Glomerular visceral epithelial cell (primary cell): Measurements from ENCODE around the gene UGGT1.

ENCODE experiments used
- DNase-seq: peaks from one replicate; pipeline ENCODE4 v3.0.0-alpha.2; 2016; ENCODE audit errors: extremely low spot score

The UGGT1 gene, protein sequence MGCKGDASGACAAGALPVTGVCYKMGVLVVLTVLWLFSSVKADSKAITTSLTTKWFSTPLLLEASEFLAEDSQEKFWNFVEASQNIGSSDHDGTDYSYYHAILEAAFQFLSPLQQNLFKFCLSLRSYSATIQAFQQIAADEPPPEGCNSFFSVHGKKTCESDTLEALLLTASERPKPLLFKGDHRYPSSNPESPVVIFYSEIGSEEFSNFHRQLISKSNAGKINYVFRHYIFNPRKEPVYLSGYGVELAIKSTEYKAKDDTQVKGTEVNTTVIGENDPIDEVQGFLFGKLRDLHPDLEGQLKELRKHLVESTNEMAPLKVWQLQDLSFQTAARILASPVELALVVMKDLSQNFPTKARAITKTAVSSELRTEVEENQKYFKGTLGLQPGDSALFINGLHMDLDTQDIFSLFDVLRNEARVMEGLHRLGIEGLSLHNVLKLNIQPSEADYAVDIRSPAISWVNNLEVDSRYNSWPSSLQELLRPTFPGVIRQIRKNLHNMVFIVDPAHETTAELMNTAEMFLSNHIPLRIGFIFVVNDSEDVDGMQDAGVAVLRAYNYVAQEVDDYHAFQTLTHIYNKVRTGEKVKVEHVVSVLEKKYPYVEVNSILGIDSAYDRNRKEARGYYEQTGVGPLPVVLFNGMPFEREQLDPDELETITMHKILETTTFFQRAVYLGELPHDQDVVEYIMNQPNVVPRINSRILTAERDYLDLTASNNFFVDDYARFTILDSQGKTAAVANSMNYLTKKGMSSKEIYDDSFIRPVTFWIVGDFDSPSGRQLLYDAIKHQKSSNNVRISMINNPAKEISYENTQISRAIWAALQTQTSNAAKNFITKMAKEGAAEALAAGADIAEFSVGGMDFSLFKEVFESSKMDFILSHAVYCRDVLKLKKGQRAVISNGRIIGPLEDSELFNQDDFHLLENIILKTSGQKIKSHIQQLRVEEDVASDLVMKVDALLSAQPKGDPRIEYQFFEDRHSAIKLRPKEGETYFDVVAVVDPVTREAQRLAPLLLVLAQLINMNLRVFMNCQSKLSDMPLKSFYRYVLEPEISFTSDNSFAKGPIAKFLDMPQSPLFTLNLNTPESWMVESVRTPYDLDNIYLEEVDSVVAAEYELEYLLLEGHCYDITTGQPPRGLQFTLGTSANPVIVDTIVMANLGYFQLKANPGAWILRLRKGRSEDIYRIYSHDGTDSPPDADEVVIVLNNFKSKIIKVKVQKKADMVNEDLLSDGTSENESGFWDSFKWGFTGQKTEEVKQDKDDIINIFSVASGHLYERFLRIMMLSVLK (N-terminal part only)

DNA sequence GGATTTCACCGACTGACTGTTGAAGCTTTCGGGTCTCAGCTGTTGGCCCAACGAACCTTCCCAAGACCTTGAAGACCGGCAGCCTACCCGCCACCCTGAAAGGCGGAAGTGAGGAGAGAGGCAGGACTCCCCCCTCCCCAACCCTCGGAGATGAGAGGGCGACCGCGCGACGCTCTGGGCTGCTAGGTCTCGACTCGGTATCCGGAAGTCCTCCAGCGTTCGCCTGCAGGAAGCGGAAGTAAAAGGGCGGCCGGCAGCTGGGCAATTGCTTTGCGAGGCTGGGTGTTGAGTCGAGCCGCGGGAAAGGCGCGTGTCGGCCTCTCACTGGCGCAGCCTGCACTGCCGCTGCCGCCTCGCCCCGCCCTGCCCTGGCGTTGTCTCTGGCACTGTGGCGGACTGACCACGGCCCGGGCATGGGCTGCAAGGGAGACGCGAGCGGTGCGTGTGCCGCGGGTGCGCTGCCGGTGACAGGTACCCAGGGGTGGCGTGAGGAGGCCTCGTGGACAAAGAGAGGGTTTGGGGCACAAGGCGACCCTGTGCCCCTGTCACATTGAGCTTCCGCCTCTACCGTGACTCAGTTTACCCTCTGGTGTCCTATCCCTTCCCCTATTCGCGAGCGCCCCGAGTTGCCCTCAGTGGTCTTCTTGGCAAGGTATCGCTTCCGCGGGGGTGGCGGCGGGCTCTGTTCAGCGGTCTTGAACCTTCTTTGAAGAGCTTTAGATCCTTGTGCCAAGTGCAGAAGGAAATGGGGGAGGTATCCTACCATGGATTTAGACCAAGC is at the start of gene UGGT1:
Gene UGGT1 (plus strand): TSS at position 256 of the 781 bp plus-strand sequence. CDS start 158 bp downstream, at position 414.
- DNase-seq: peak; percentile 99

DNA sequence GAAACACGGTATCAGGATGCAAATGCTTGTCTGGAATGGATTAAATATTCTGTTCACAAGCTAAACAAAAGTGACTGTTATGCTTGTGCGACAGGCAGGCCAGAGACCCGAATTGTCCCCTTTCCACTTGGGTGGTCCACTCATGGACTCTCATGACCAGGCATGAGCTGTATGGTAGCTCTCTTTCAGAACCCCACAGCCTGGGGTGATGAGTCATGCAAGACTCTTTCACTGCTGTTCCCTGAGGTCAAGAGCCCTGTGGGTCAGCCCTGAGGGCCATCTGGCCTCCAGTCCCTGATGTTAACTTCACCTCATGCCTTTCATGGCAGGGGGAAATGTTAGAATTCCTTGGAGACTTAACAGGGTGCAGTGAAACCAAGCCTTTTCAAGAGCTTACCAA is 49.4 kb upstream of the UGGT1 start:
- DNase-seq: no peak

DNA sequence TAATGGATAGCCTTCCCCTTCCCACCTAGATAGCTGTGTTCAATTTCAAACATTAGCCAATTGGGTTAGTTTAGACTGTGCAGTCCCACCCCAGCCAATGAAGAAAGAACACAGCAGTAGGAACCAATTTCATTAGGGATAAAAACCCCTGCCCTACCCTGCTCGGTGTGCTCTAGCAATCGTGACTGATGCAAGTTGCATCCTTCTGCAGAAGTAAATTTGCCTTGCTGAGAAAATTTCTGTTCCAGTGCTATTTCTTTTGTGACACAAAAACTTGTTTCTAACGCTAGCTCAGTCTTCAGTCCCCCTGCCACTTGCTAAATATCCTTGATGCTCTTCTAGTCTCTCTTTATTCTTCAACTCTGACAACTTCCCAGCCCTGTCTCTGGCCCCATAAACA is 48.0 kb upstream of the UGGT1 start:
- no peak for DNase-seq

DNA sequence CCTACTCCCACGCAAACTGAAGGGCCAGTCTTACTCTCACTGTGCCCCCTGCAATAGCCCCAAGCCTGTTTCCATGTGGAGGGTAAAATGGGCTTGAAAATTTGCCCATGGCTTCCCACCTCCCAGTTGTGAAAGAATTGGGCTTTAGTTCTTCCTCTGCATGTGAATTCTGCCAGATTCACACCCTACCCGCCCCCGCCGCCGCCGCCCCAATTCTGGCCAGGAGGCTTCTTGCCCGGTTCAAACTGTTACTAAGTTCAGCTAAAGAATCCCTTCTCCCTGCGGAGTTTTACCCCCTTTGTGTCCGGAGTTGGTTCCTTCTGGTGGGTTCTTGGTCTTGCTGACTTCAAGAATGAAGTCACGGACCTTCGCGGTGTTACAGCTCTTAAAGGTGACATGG is 37.7 kb upstream of the UGGT1 start:
- DNase-seq: no peak

DNA sequence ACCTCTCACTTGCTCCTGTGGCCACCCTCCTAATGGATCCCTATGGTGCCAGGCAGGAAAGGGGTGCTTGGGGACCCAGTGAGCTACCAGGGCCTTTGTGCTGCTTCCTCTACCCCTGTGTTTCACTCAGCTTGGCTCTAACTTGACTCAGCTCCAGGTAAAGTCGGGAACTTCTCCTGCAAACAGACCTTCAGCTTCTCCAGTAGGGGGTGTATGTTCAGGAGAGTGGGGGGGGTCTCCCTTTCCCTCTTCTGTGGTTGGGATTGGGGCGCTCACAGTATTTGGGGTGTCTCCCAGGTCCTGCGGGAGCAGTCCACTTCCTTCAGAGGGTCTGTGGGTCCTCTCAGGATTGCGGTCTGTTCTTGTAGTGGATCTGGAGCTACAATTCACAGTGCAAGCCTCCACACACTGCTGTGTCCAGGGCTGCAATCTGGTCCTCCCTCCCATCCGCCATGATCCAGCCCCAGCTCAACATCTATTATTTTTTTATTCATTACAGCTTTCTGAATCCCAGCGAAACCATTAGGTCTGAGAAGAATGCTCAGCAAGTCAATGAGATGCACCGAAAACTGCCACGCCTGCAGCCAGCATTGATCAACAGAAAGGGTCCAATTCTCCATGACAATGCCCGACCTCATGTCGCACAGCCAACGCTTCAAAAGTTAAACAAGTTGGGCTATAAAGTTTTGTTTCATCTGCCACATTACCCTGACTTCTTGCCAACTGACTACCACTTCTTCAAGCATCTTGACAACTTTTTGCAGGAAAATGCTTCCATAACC is 36.7 kb upstream of the UGGT1 start:
- DNase-seq: no peak

DNA sequence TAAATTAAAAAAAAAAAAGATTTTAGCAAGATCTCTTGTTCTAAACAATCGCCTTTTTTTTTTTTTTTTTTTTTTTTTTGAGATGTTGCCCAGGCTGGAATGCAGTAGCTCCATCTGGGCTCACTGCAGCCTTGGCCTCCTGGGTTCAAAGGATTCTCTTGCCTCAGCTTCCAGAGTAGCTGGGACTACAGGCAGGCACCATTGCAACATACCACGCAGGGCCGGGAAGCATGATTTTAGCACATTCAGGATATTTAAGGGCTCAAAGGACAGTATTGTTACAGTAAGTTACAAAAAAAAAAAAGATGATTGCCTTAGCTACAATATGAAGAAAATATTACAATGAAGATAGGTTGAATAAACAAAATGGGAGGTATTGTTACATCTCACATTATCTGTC is 33.7 kb upstream of the UGGT1 start:
- no peak for DNase-seq

DNA sequence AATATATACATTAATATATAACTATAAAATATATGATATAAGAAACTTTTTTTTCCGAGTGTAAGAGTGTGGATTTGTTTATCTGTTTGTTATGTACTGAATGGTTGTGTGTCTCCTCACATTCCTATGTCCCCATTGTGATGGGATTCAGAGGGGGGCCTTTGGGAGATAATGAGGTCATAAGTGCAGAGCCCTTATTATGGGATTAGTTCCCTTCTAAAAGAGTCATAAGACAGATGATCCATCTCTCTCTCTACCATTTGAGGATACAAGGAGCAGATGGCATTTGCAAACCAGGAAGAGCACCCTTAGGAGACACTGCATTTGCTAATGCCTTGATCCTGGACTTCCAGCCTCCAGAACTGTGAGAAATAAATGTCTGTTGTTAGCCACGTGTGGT is 32.9 kb upstream of the UGGT1 start:
- no peak for DNase-seq

DNA sequence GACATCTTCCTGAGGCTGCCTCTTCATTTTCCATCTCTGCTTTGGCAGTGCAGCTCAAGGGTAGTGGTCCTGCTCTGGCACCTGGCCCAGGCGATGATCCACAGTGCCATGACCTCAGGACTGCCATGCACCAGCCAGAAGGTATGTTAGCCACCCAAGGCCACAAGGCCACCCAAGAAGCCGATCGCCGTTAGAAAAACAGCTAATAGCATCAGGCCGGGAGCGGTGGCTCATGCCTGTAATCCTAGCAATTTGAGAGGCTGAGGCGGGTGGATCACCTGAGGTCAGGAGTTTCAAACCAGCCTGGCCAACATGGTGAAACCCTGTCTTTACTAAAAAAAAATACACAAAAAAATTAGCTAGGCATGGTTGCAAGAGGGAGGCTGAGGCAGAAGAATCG is 28.4 kb upstream of the UGGT1 start:
- no peak for DNase-seq

DNA sequence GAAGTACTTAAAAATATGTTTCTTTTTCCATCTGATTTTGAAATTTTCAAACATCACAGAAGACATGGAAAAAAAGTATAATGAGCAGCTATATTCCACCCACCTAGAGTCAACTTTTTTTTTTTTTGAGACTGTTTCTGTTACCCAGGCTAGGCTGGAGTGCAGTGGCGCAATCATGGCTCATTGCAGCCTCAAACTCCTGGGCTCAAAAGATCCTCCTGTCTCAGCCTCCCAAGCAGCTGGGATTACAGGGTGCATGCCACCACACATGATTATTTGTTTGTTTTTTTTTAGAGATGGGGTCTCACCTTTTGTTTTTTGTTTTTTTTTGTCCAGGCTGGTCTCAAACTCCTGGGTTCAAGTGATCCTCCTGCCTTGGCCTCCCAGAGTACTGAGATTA is 26.6 kb upstream of the UGGT1 start:
- no peak for DNase-seq

DNA sequence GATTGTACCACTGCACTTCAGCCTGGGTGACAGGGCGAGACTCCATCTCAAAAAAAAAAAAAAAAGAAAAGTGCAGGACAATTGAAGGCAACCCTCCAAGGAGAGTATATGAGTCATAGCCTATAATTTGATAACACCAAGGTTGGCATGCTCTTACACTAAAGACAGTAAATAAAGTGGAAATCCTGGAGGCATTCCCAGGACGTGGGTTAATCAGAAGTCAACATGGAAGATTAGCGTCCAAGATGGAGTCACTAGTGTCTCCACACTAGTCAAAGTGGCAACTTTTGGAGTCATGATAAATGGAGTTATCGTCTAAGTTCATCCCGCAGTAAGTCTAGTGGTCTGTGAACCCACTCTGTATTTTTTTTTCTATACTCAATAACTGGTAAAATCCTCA is 21.2 kb upstream of the UGGT1 start:
- no peak for DNase-seq

DNA sequence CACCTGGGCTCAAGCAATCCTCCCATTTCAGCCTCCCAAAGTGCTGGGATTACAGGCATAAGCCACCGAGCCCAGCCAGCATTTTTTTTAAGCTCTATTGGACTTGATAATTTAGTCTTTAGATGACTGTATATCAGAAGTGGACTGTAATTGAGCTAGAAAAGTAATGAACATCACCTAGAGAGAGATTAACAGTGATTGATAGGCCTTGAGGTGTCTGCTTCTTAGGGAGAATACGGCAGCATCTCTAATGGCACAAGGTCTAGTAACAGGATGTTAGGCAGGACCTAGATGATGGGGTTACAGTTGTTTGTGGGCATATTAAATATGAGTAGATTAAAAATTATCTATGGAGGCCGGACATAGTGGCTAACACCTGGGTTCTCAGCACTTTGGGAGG is 17.7 kb upstream of the UGGT1 start:
- DNase-seq: no peak

DNA sequence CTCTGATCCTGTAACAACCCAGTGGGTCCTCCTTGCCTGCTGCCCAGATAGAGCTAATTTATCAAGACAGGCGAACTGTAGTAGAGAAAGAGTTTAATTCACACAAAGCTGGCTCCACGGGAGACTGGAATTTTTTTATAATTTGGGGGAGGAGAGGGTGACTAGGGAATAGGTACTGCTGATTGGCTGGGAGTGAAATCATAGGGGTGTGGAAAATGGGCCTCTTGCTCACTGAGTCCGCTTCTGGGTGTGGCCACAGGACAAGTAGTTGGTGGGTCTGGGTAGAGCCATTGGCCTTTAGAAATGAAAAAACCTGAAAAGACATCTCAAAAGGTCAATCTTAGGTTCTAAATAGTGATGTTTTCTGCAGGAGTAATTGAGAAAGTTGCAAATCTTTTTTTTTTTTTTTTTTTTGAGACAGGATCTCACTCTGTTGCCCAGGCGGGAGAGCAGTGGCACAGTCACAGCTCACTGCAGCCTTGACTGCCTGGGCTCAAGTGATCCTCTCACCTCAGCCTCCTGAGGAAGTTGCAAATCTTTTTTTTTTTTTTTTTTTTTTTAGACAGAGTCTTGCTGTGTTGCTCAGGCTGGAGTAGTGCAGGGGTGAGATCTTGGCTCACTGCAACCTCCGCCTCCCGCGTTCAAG is 14.4 kb upstream of the UGGT1 start:
- no peak for DNase-seq

DNA sequence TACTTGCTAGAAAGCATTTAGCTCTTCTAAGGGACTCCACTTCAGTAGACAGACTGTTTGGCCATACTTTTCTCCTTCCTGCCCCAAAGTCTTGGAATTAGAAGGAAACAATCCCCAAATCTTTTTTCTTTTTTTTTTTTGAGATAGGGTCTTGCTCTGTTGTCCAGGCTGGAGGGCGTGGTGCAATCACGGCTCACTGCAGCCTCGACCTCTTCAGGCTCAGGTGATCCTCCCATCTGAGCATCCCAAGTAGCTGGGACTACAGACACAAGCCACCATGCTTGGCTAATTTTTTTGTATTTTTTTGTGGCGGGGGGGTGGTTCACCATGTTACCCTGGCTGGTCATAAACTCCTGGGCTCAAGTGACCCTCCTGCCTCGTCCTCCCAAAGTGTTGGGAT is 6.2 kb upstream of the UGGT1 start:
- DNase-seq: no peak

DNA sequence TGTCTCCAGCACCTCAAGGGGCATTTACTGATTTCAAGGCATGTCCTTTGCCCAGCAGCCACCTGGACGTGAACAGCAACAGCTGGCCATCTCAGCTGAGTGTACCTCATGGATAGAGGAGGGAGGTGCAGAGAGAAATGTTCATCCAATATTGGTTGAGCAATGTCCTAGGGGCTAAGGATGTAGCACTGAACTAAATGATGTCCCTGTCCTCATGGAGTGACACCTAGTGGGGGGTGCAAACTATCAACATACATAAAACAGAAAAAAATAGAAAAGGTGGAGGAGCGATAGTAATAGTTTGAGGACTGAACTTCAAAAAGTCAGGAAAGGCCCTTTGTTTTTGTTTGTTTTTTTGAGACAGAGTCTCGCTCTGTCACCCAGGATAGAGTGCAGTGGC is 4.8 kb upstream of the UGGT1 start:
- no peak for DNase-seq

DNA sequence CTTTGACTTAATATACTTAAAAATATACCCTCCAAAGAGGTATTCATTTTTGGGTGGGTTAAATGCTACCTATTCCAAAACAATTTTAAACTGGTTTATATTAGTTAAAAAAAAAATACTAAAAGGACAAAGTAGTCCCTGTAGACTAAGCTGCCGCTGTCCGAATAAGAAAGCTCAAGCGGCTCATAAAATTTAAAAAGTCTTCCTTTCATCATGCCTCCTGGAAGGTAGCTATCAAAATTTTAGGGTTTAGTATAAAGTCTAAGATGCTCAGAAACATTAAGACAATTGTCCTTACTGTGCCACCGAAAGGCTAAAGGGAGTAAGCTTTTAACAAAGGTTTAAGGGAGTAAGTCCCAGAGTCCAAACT is 440 bp upstream of the UGGT1 start:
- DNase-seq: no peak

DNA sequence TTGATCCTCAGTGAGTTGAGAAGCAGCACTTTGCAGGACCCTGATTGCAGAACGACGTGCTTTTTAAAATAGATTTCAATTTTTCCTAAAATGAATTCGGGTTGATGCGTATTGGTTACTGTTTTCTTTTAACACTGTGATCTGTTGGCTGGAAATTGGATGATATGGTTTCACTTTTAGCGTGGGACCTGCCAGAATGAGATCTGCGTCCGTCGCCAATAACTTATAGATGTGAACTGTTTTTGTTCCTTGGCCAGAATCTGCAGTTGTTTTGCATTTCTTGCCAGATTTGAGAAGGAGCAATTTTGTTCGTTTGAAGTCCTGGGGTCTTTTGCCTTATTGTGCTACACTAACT is 703 bp downstream of the UGGT1 start:
- DNase-seq: peak; percentile 31

DNA sequence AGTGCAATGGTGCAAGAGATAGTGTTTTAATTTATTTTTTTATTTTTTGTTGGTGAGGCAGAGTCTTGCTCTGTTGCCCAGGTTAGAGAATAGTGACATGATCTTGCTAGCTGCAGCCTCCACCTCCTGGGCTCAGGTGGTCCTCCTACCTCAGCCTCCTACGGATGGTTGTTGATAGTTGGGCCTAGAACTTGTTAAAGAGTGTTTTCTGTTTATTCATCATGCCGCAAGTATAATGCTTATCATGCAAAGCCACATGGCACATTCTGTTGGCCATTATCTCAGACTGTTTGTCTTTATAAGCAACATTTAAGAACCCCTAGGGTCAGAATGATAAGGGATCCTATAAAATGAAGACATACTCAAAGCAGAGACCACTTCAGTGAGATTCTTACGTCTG is 1.7 kb downstream of the UGGT1 start:
- no peak for DNase-seq

DNA sequence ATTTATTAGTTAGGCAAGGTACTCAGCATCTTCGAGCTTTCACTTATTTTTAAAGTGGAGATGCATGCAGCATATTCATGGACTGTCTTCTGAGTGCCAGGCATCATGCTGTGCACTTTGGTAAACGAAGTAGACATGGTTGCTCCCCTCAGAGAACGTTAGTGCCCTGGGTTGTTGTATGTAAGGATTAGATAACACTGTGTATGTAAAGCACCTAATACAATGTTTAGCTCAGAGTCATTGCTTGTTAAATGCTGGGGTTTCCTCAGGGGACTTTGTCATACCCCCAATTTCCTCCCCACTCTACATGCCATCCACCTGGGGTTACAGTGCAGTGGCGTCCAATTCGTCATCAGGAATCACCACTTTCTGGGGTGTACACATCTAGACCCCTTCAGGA is 2.8 kb downstream of the UGGT1 start:
- no peak for DNase-seq

DNA sequence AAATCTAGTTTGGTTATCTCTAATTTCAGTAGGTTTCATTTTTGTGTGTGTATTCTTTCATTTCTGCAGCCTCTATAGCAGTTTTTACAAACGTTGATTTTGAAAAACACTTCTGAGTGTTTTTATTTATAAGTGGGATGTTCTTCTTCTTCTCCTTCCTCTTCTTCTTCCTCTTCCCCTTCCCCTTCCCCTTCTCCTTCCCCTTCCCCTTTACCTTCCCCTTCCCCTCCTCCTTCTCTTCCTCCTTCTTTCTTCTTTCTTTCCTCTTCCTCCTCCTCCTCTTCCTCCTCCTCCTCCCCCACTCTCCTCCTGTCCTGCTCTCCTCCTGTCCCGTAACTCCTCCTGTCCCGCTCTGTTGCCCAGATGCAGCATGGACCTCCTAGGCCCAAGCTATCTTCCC is 4.2 kb downstream of the UGGT1 start:
- DNase-seq: no peak

DNA sequence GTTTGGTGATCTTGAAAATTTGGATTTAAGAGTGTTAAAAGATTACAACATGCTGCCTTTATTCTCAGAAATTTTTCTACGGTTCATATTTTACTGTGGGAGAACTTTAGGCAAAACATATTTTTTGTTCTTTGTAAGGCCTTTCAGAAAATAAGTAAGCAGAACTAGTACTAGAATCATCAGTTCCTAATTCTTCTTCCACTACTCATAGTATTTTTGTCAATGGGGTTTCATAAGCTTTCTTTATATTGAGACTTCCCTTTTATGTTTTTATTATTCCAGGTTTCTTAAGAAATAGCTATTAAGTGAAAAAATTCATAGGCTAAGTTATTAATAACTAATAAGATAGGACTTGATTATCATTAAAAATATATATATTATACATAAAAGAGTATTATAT is 12.4 kb downstream of the UGGT1 start:
- no peak for DNase-seq
